Bronchial epithelial cell (primary cell): ENCODE data around the gene UNG. TPM values are rescaled to one million over a fixed set of nuclear protein-coding genes. Genes with fewer than 3 reads are reported as not detected.
A peak's percentile ranks its signal among the peaks of the same experiment; 100 is the strongest.

Experiments
- DNase-seq: peaks from one replicate; pipeline ENCODE4 v3.0.0-alpha.2; 2010; ENCODE audit warnings: low read depth
- FAIRE-seq: peaks from 2 replicates; lab custom pipeline; 2011; peaks lifted over from hg19 to GRCh38; lab: Jason Lieb, UNC
- H3K27me3 ChIP-seq: 2 replicates; pipeline ENCODE4 v1.5.1; 2011; ENCODE audit warnings: low read length; ENCODE audit not compliant: control insufficient read depth, insufficient read depth
- H3K36me3 ChIP-seq: 2 replicates; pipeline ENCODE4 v1.5.1; 2011; ENCODE audit warnings: low read length; ENCODE audit not compliant: control insufficient read depth, insufficient read depth
- H3K4me3 ChIP-seq: 2 replicates; pipeline ENCODE4 v1.5.1; 2011; ENCODE audit warnings: mild to moderate bottlenecking, low read depth, low read length, control low read depth
- total RNA-seq: library from RNA; depleted of rRNA; stranded (reverse); fragments of >200 nt; gene quantifications from 2 replicates; pipeline ENCODE4 v1.2.1, GENCODE V29; 2014
- TF ChIP-seq, protein P1 (sequence below): IDR thresholded peaks from 2 replicates; pipeline ENCODE4 v1.5.1; 2011; ENCODE audit warnings: mild to moderate bottlenecking, moderate library complexity, low read length, control low read depth, inconsistent platforms; ENCODE audit not compliant: insufficient read depth, severe bottlenecking

UNG gene
- total RNA-seq, 1 donor from 2014 or later: 24.2 TPM

DNA sequence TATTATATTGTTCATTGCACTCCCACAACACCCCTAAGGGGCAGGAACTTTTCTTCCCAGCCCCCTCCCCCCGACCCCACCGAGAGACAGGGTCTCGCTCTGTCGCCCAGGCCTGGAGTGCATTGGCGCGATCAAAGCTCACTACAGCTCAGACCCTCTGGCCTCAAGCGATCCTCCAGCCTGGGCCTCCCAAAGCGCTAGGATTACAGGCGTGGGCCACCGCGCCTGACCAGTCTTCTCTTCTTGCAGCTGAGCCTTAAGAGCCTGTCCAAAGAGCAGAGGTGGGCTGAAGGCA, 310 bp upstream of the UNG start:
- DNase-seq: no peak
- Histone ChIP-seq H3K4me3 (no peak overlapping the region), H3K27me3 (no peaks in the 10 kb centered on the region), H3K36me3 (peaks cover 1% of the 10 kb centered on the region)
- TF ChIP-seq, protein P1, sequence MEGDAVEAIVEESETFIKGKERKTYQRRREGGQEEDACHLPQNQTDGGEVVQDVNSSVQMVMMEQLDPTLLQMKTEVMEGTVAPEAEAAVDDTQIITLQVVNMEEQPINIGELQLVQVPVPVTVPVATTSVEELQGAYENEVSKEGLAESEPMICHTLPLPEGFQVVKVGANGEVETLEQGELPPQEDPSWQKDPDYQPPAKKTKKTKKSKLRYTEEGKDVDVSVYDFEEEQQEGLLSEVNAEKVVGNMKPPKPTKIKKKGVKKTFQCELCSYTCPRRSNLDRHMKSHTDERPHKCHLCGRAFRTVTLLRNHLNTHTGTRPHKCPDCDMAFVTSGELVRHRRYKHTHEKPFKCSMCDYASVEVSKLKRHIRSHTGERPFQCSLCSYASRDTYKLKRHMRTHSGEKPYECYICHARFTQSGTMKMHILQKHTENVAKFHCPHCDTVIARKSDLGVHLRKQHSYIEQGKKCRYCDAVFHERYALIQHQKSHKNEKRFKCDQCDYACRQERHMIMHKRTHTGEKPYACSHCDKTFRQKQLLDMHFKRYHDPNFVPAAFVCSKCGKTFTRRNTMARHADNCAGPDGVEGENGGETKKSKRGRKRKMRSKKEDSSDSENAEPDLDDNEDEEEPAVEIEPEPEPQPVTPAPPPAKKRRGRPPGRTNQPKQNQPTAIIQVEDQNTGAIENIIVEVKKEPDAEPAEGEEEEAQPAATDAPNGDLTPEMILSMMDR: no peak
- no peak for FAIRE-seq

DNA sequence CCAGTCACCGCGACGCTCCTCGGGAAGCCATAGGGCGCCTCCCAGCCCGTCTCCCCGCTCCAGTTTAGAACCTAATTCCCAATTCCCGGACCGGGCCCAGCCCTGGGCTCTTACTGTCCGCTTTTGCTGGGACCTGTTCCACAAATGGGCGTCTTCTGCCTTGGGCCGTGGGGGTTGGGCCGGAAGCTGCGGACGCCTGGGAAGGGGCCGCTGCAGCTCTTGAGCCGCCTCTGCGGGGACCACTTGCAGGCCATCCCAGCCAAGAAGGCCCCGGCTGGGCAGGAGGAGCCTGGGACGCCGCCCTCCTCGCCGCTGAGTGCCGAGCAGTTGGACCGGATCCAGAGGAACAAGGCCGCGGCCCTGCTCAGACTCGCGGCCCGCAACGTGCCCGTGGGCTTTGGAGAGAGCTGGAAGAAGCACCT, 797 bp downstream of the UNG start:
- Histone ChIP-seq H3K4me3 (peak overlapping the region; percentile 62), H3K36me3 (no peaks in the 10 kb centered on the region), H3K27me3 (no peaks in the 10 kb centered on the region)
- DNase-seq: peak; percentile 41
- FAIRE-seq: no peak
- TF ChIP-seq, protein P1: no peak

DNA sequence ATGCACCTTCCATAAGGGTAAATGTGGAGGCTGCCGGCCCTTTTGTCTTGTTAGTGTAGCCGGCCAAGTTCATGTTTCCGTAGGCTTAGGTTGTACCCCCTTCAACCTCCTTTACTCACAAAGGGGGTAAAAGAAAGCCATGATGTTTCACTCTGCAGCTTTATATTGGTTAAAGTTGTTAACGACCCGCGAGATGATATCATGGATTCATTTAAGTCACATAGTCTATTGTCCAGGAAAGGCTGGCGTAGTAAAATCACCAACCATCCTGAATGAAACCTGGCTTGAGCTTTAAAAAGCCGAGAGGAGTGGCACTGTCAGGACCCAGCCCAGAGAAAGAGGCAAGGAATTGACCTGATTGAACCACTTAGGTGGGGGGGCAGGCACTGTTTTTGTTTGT, 1.3 kb downstream of the UNG start:
- DNase-seq (peak; percentile 12), FAIRE-seq (no peak)
- Histone ChIP-seq H3K27me3 (no peaks in the 10 kb centered on the region), H3K36me3 (no peaks in the 10 kb centered on the region), H3K4me3 (peak overlapping the region; percentile 62)
- TF ChIP-seq, protein P1: no peak

DNA sequence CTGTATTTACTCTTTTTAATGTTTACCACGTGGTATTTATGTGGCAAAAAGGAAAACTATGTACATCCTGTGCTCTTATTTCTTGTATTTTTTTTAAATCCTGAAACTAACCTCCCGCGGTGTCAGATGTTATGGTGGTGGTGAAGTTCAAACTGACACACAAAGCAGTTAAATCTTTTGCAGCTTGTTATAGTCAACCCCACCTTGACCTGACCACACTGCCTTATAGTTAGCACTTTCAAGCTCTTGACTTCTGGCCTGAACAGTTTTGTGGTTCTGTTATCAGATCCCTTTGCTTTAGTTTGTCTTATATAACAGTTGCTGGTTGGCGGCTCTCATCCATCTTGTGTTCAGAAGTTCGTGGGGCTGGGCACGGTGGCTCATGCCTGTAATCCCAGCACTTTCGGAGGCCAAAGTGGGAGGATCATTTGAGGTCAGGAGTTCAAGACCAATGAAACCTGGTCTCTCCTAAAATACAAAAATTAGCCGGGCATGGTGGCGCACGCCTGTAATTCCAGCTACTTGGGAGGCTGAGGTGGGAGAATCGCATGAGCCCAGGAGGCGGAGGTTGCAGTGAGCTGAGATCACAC, 2.1 kb downstream of the UNG start:
- Histone ChIP-seq H3K4me3 (no peak overlapping the region), H3K27me3 (no peaks in the 10 kb centered on the region), H3K36me3 (no peaks in the 10 kb centered on the region)
- DNase-seq (no peak), FAIRE-seq (no peak)
- TF ChIP-seq, protein P1: no peak

DNA sequence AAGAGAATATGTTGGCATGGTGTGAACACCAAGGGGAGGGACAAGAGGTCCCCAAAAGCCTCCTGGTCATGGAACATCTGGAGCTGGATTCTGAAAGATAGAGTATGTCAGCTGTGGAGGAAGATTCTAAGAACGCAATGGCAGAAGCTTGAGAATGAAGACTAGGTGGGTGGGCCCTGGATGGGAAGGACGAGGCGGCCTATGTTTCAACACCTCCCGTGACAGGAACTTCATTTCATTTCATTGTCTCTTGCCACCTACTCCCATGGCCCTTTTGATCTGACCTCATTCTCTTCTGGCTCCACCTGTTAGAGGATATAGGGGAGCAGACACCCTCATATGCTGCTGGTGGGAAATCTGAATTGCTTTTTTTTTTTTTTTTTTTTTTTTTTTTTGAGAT, 3.3 kb downstream of the UNG start:
- FAIRE-seq: no peak

More for the DNA sequence above, 3.3 kb downstream of the UNG start:
- TF ChIP-seq, protein P1: no peak
- no peaks in the 10 kb centered on the region for H3K27me3 ChIP-seq
- no peak for DNase-seq
- H3K36me3 ChIP-seq: no peaks in the 10 kb centered on the region
- H3K4me3 ChIP-seq: no peak overlapping the region
